H9 (cell line): Measurements from ENCODE around the gene HTD2. TPM values are rescaled to one million over a fixed set of nuclear protein-coding genes. Genes with fewer than 3 reads are reported as not detected.
A peak's percentile ranks its signal among the peaks of the same experiment; 100 is the strongest.

Experiments used
- DNase-seq: peaks from one replicate; pipeline ENCODE4 v3.0.0-alpha.2; 2017
- H2AFZ ChIP-seq: one replicate; pipeline ENCODE4 v1.6.1; 2013; ENCODE audit warnings: mild to moderate bottlenecking, low read length, control low read depth, moderate library complexity
- H2AK5ac ChIP-seq: 2 replicates; pipeline ENCODE4 v1.6.1; 2013; ENCODE audit warnings: low read length, control low read depth, mixed read lengths; ENCODE audit not compliant: insufficient read length
- H2BK120ac ChIP-seq: one replicate; pipeline ENCODE4 v1.6.1; 2013; ENCODE audit warnings: low read depth, mild to moderate bottlenecking, low read length, control low read depth, inconsistent platforms; ENCODE audit not compliant: poor library complexity, severe bottlenecking
- H2BK12ac ChIP-seq: 2 replicates; pipeline ENCODE4 v1.6.1; 2013; ENCODE audit warnings: low read length, control low read depth, mixed read lengths, low read depth; ENCODE audit not compliant: insufficient read length
- H2BK15ac ChIP-seq: 2 replicates; pipeline ENCODE4 v1.6.1; 2013; ENCODE audit warnings: low read depth, low read length, control low read depth
- H2BK20ac ChIP-seq: one replicate; pipeline ENCODE4 v1.6.1; 2013; ENCODE audit warnings: low read depth, mild to moderate bottlenecking, low read length, control low read depth, inconsistent platforms; ENCODE audit not compliant: poor library complexity, severe bottlenecking
- H2BK5ac ChIP-seq: 2 replicates; pipeline ENCODE4 v1.6.1; 2013; ENCODE audit warnings: low read length, control low read depth, mixed read lengths; ENCODE audit not compliant: insufficient read length
- H3K14ac ChIP-seq: 2 replicates; pipeline ENCODE4 v1.6.1; 2013; ENCODE audit warnings: low read length, control low read depth; ENCODE audit not compliant: insufficient read depth
- H3K18ac ChIP-seq: 2 replicates; pipeline ENCODE4 v1.6.1; 2013; ENCODE audit warnings: low read depth, mild to moderate bottlenecking, mixed read lengths, low read length, control low read depth; ENCODE audit not compliant: insufficient read length
- H3K23ac ChIP-seq: 2 replicates; pipeline ENCODE4 v1.6.1; 2013; ENCODE audit warnings: low read length, control low read depth, mixed read lengths, low read depth; ENCODE audit not compliant: insufficient read length
- H3K23me2 ChIP-seq: 2 replicates; pipeline ENCODE4 v1.6.1; 2013; ENCODE audit warnings: low read depth, mild to moderate bottlenecking, mixed read lengths, low read length, control low read depth; ENCODE audit not compliant: insufficient read length, poor library complexity, severe bottlenecking
- H3K27ac ChIP-seq: 2 replicates; pipeline ENCODE4 v1.5.1; 2013; ENCODE audit warnings: low read length, control low read depth, mixed read lengths, low read depth; ENCODE audit not compliant: insufficient read length
- H3K27me3 ChIP-seq: 2 replicates; pipeline ENCODE4 v1.6.1; 2013; ENCODE audit warnings: low read length, control low read depth, inconsistent platforms; ENCODE audit not compliant: insufficient read depth
- H3K4ac ChIP-seq: 2 replicates; pipeline ENCODE4 v1.6.1; 2013; ENCODE audit warnings: low read depth, mild to moderate bottlenecking, control low read depth, inconsistent platforms, low read length, moderate library complexity
- H3K4me1 ChIP-seq: 2 replicates; pipeline ENCODE4 v1.6.1; 2013; ENCODE audit warnings: low read length, control low read depth, inconsistent platforms; ENCODE audit not compliant: insufficient read depth
- H3K4me2 ChIP-seq: 2 replicates; pipeline ENCODE4 v1.6.1; 2013; ENCODE audit warnings: low read length, control low read depth, mixed read lengths; ENCODE audit not compliant: insufficient read length, insufficient read depth
- H3K56ac ChIP-seq: 2 replicates; pipeline ENCODE4 v1.6.1; 2013; ENCODE audit warnings: low read depth, mild to moderate bottlenecking, mixed read lengths, low read length, control low read depth; ENCODE audit not compliant: insufficient read length
- H3K79me1 ChIP-seq: 2 replicates; pipeline ENCODE4 v1.6.1; 2013; ENCODE audit warnings: low read depth, mild to moderate bottlenecking, moderate library complexity, low read length, control low read depth, inconsistent platforms; ENCODE audit not compliant: insufficient read depth, poor library complexity, severe bottlenecking
- H3K79me2 ChIP-seq: 2 replicates; pipeline ENCODE4 v1.6.1; 2013; ENCODE audit warnings: low read length, control low read depth, inconsistent platforms; ENCODE audit not compliant: insufficient read depth
- H3K9ac ChIP-seq: 2 replicates; pipeline ENCODE4 v1.6.1; 2013; ENCODE audit warnings: low read length, control low read depth, mixed read lengths; ENCODE audit not compliant: insufficient read length; ENCODE audit errors: extremely low read depth
- H3K9me3 ChIP-seq: one replicate; pipeline ENCODE4 v1.6.1; 2013; ENCODE audit warnings: low read depth, low read length, inconsistent platforms; ENCODE audit not compliant: control insufficient read depth
- H3T11ph ChIP-seq: one replicate; pipeline ENCODE4 v1.6.1; 2013; ENCODE audit warnings: mild to moderate bottlenecking, low read length, control low read depth, inconsistent platforms
- H4K20me1 ChIP-seq: one replicate; pipeline ENCODE4 v1.6.1; 2013; ENCODE audit not compliant: control insufficient read depth, insufficient read length, insufficient read depth
- H4K5ac ChIP-seq: 2 replicates; pipeline ENCODE4 v1.6.1; 2013; ENCODE audit warnings: low read depth, mild to moderate bottlenecking, mixed read lengths, low read length, control low read depth; ENCODE audit not compliant: insufficient read length
- H4K8ac ChIP-seq: replicated peaks from 2 replicates; pipeline ENCODE4 v1.6.1; 2013; ENCODE audit warnings: low read length, control low read depth, mixed read lengths, low read depth; ENCODE audit not compliant: insufficient read length
- H4K91ac ChIP-seq: 2 replicates; pipeline ENCODE4 v1.6.1; 2013; ENCODE audit warnings: low read depth, mild to moderate bottlenecking, moderate library complexity, mixed read lengths, low read length, control low read depth; ENCODE audit not compliant: insufficient read length
- H3K27ac Mint-ChIP-seq, 3 experiments: 2 replicates in 2 of 3; 3 replicates in 1 of 3; pipeline ENCODE4 v1.8.0; 2020 to 2021; ENCODE audit warnings: mixed read lengths in 3 of 3, mild to moderate bottlenecking in 1 of 3, moderate library complexity in 1 of 3
- H3K27me3 Mint-ChIP-seq: 2 replicates; pipeline ENCODE4 v1.8.0; 2021; ENCODE audit warnings: low read depth, mild to moderate bottlenecking, moderate library complexity, mixed read lengths
- H3K36me3 Mint-ChIP-seq, 3 experiments: 2 replicates in 2 of 3; 3 replicates in 1 of 3; pipeline ENCODE4 v1.8.0; 2020 to 2021; ENCODE audit warnings: low read depth in 3 of 3, mixed read lengths in 3 of 3; ENCODE audit not compliant: insufficient read depth in 1 of 3
- H3K4me1 Mint-ChIP-seq, 2 experiments: 2 replicates each; pipeline ENCODE4 v1.8.0; 2020; ENCODE audit warnings: mixed read lengths in 2 of 2
- H3K4me3 Mint-ChIP-seq, 2 experiments: 2 replicates in 1 of 2; 3 replicates in 1 of 2; pipeline ENCODE4 v1.8.0; 2020 to 2021; ENCODE audit warnings: mild to moderate bottlenecking in 2 of 2, mixed read lengths in 2 of 2, moderate library complexity in 1 of 2
- H3K9me3 Mint-ChIP-seq, 2 experiments: 2 replicates in 1 of 2; 3 replicates in 1 of 2; pipeline ENCODE4 v1.8.0; 2020; ENCODE audit warnings: mild to moderate bottlenecking in 2 of 2, mixed read lengths in 2 of 2, moderate library complexity in 1 of 2
- WGBS: extraction: QIAGEN DNeasy Blood & Tissue Kit; methylation state at CpG from one replicate; pipeline ENCODE4 v1.1.7; 2013; ENCODE audit warnings: missing lambda C conversion rate, low lambda C conversion rate, mixed read lengths; ENCODE audit not compliant: insufficient read length; ENCODE audit errors: extremely low coverage; 5-methylcytosine and 5-hydroxymethylcytosine counted together
- total RNA-seq: library from RNA; stranded (reverse); gene quantifications from 2 replicates; pipeline ENCODE4 v1.2.1, GENCODE V29; 2021
- TF ChIP-seq, protein P1 (sequence below): fragments of 200-600 bp; sonication (generic); conservative IDR thresholded peaks from 3 replicates; pipeline ENCODE4 v1.8.0; 2021; ENCODE audit warnings: antibody characterized with exemption, mild to moderate bottlenecking

Gene HTD2
- total RNA-seq, 1 experiment from 2014 or later = 13.4 TPM

DNA sequence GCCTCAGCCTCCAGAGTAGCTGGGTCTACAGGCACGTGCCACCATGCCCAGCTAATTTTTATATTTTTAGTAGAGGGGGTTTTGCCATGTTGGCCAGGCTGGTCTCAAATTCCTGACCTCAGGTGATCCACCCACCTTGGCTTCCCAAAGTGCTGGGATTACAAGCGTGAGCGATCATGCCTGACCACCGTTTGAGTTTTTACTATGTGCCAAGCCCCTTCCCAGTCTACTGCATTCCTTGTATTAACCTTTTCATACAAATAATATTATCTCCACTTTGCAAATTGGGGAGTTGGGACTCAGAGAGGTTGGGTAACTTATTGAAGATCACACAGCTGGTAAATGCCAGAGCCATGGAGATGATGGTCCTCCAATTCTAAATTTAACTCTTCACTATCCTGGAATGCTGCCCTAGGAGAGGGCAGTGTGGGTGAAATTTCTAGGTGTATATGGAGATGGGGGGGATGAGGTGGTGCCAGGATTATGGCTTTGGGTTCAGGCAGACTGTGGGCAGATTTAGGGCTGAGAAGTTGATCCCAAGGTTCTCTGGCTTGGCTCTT is 25.4 kb downstream of the HTD2 start:
- Histone ChIP-seq H4K91ac (no peak overlapping the region), H4K8ac (no peak overlapping the region), H2AFZ (no peak overlapping the region), H3K23me2 (peaks cover 4% of the 10 kb centered on the region), H3K79me2 (no peaks in the 10 kb centered on the region), H3K56ac (no peak overlapping the region), H3K9ac (no peak overlapping the region), H2BK12ac (no peak overlapping the region), H3K4me1 (no peaks in the 10 kb centered on the region; the same call in 1 of the 2 replicates), H3K27me3 (no peaks in the 10 kb centered on the region; the same call in 1 of the 2 replicates), H3K4ac (no peak overlapping the region), H2BK5ac (no peak overlapping the region), H2BK20ac (no peak overlapping the region), H4K5ac (no peak overlapping the region), H3K27ac (no peak overlapping the region), H3K14ac (no peak overlapping the region), H3T11ph (no peak overlapping the region), H2BK120ac (no peak overlapping the region), H2AK5ac (no peak overlapping the region), H3K23ac (no peak overlapping the region), H4K20me1 (no peaks in the 10 kb centered on the region), H3K18ac (no peak overlapping the region), H3K9me3 (no peaks in the 10 kb centered on the region), H2BK15ac (no peak overlapping the region), H3K79me1 (no peaks in the 10 kb centered on the region), H3K4me2 (no peak overlapping the region)
- TF ChIP-seq, protein P1, sequence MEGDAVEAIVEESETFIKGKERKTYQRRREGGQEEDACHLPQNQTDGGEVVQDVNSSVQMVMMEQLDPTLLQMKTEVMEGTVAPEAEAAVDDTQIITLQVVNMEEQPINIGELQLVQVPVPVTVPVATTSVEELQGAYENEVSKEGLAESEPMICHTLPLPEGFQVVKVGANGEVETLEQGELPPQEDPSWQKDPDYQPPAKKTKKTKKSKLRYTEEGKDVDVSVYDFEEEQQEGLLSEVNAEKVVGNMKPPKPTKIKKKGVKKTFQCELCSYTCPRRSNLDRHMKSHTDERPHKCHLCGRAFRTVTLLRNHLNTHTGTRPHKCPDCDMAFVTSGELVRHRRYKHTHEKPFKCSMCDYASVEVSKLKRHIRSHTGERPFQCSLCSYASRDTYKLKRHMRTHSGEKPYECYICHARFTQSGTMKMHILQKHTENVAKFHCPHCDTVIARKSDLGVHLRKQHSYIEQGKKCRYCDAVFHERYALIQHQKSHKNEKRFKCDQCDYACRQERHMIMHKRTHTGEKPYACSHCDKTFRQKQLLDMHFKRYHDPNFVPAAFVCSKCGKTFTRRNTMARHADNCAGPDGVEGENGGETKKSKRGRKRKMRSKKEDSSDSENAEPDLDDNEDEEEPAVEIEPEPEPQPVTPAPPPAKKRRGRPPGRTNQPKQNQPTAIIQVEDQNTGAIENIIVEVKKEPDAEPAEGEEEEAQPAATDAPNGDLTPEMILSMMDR = no peak
- Mint-ChIP-seq H3K27ac (no peak overlapping the region), H3K27me3 (peaks cover 39% of the 10 kb centered on the region), H3K4me1 (peaks cover 10 to 26% of the 10 kb centered on the region in 2 experiments), H3K9me3 (no peaks in the 10 kb centered on the region), H3K4me3 (peak overlapping the region; percentile 59 to 84; a peak in 4 of 5 replicates), H3K36me3 (no peaks in the 10 kb centered on the region)
- WGBS = no CpG with 5 or more reads among the region's 4 CpGs
- no peak for DNase-seq
